ENCODE data around the gene RFTN1. TPM values are rescaled to one million over a fixed set of nuclear protein-coding genes. Genes with fewer than 3 reads are reported as not detected.

The RFTN1 gene
- total and polyA plus RNA-seq, 10 of the 15 experiments (the other 5 are each of a cell fraction or from before 2014, with no cell fraction given): 20.6 to 213 (median 147) TPM

GRCh38 chr3:16377196-16377595 lies 136.3 kb downstream of the RFTN1 start (continued):
- TF ChIP-seq EP300 (IDR thresholded peaks at IDR 0.05; ENCODE audit: borderline replicate concordance in 1 of 2, control insufficient read depth in 1 of 2, low read depth in 2 of 2, low read length in 2 of 2) (0 out of 4 replicates have a peak, but pooled peaks of 1 of the 2 experiments have one; percentile 6), SMARCA5 (IDR thresholded peaks at IDR 0.05) (no peak), MTA2 (IDR thresholded peaks at IDR 0.05; ENCODE audit: low read depth) (peak; percentile 42; the same call in 1 of the 2 replicates), CHD2 (IDR thresholded peaks at IDR 0.05; ENCODE audit: borderline replicate concordance, low read depth, low read length) (no peak), BHLHE40 (IDR thresholded peaks at IDR 0.05; ENCODE audit: borderline replicate concordance in 1 of 2, low read depth in 2 of 2, low read length in 1 of 2) (peak; percentile 62 to 74; a peak in 3 of 4 replicates), MYB (IDR thresholded peaks at IDR 0.05; ENCODE audit: borderline replicate concordance, low read depth, low read length) (no peak)
- TF ChIP-seq, protein P1, sequence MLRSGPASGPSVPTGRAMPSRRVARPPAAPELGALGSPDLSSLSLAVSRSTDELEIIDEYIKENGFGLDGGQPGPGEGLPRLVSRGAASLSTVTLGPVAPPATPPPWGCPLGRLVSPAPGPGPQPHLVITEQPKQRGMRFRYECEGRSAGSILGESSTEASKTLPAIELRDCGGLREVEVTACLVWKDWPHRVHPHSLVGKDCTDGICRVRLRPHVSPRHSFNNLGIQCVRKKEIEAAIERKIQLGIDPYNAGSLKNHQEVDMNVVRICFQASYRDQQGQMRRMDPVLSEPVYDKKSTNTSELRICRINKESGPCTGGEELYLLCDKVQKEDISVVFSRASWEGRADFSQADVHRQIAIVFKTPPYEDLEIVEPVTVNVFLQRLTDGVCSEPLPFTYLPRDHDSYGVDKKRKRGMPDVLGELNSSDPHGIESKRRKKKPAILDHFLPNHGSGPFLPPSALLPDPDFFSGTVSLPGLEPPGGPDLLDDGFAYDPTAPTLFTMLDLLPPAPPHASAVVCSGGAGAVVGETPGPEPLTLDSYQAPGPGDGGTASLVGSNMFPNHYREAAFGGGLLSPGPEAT (IDR thresholded peaks at IDR 0.05; ENCODE audit: low read depth): 0 out of 2 replicates have a peak, but pooled peaks have one; percentile 32
- TF ChIP-seq, protein P2, sequence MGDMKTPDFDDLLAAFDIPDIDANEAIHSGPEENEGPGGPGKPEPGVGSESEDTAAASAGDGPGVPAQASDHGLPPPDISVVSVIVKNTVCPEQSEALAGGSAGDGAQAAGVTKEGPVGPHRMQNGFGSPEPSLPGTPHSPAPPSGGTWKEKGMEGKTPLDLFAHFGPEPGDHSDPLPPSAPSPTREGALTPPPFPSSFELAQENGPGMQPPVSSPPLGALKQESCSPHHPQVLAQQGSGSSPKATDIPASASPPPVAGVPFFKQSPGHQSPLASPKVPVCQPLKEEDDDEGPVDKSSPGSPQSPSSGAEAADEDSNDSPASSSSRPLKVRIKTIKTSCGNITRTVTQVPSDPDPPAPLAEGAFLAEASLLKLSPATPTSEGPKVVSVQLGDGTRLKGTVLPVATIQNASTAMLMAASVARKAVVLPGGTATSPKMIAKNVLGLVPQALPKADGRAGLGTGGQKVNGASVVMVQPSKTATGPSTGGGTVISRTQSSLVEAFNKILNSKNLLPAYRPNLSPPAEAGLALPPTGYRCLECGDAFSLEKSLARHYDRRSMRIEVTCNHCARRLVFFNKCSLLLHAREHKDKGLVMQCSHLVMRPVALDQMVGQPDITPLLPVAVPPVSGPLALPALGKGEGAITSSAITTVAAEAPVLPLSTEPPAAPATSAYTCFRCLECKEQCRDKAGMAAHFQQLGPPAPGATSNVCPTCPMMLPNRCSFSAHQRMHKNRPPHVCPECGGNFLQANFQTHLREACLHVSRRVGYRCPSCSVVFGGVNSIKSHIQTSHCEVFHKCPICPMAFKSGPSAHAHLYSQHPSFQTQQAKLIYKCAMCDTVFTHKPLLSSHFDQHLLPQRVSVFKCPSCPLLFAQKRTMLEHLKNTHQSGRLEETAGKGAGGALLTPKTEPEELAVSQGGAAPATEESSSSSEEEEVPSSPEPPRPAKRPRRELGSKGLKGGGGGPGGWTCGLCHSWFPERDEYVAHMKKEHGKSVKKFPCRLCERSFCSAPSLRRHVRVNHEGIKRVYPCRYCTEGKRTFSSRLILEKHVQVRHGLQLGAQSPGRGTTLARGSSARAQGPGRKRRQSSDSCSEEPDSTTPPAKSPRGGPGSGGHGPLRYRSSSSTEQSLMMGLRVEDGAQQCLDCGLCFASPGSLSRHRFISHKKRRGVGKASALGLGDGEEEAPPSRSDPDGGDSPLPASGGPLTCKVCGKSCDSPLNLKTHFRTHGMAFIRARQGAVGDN (IDR thresholded peaks at IDR 0.05): peak; percentile 89
- TF ChIP-seq, protein P3, sequence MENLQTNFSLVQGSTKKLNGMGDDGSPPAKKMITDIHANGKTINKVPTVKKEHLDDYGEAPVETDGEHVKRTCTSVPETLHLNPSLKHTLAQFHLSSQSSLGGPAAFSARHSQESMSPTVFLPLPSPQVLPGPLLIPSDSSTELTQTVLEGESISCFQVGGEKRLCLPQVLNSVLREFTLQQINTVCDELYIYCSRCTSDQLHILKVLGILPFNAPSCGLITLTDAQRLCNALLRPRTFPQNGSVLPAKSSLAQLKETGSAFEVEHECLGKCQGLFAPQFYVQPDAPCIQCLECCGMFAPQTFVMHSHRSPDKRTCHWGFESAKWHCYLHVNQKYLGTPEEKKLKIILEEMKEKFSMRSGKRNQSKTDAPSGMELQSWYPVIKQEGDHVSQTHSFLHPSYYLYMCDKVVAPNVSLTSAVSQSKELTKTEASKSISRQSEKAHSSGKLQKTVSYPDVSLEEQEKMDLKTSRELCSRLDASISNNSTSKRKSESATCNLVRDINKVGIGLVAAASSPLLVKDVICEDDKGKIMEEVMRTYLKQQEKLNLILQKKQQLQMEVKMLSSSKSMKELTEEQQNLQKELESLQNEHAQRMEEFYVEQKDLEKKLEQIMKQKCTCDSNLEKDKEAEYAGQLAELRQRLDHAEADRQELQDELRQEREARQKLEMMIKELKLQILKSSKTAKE (IDR thresholded peaks at IDR 0.05; ENCODE audit: low read depth, poor library complexity, severe bottlenecking): peak; percentile 43
